ENCODE results near the gene LYRM4. TPM values are rescaled to one million over a fixed set of nuclear protein-coding genes. Genes with fewer than 3 reads are reported as not detected.

Gene LYRM4
- total RNA-seq, 1 donor from 2014 or later = 19.2 TPM

DNA sequence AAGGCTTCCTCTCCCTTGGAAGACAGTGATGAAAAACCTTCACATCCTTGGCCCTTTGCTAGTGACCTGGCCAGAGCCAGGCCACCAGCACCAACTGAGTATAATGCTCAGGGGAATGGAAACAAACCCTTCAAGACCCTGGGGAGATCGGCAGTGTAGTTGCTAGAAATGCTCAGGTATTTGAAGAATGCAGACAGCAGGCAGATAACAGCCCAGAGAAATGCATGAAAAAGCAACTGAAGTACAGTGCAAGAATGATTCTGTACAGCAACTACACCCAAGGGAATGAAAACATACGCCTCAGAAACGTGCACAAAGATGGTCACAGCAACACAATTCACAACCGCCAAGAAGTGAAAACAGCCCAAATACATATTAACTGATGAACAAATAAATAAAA lies 134.5 kb downstream of the LYRM4 start:
- Histone ChIP-seq H3K27me3 (no peaks in the 10 kb centered on the region), H3K36me3 (no peaks in the 10 kb centered on the region), H3K27ac (no peak overlapping the region), H3K4me3 (no peak overlapping the region), H3K4me1 (no peaks in the 10 kb centered on the region), H3K9me3 (no peaks in the 10 kb centered on the region)
- intact Hi-C loops (cut with DNase I) = no loop called here
- TF ChIP-seq POLR2A (IDR thresholded peaks at IDR 0.05) (no peak), POLR2AphosphoS5 (IDR thresholded peaks at IDR 0.05; ENCODE audit: insufficient read depth in 1 of 2, low read depth in 1 of 2) (no peak)
- TF ChIP-seq, protein P1, sequence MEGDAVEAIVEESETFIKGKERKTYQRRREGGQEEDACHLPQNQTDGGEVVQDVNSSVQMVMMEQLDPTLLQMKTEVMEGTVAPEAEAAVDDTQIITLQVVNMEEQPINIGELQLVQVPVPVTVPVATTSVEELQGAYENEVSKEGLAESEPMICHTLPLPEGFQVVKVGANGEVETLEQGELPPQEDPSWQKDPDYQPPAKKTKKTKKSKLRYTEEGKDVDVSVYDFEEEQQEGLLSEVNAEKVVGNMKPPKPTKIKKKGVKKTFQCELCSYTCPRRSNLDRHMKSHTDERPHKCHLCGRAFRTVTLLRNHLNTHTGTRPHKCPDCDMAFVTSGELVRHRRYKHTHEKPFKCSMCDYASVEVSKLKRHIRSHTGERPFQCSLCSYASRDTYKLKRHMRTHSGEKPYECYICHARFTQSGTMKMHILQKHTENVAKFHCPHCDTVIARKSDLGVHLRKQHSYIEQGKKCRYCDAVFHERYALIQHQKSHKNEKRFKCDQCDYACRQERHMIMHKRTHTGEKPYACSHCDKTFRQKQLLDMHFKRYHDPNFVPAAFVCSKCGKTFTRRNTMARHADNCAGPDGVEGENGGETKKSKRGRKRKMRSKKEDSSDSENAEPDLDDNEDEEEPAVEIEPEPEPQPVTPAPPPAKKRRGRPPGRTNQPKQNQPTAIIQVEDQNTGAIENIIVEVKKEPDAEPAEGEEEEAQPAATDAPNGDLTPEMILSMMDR (IDR thresholded peaks at IDR 0.05) = no peak
- DNase-seq (ENCODE audit: extremely low spot score in 2 of 2) = no peak

DNA sequence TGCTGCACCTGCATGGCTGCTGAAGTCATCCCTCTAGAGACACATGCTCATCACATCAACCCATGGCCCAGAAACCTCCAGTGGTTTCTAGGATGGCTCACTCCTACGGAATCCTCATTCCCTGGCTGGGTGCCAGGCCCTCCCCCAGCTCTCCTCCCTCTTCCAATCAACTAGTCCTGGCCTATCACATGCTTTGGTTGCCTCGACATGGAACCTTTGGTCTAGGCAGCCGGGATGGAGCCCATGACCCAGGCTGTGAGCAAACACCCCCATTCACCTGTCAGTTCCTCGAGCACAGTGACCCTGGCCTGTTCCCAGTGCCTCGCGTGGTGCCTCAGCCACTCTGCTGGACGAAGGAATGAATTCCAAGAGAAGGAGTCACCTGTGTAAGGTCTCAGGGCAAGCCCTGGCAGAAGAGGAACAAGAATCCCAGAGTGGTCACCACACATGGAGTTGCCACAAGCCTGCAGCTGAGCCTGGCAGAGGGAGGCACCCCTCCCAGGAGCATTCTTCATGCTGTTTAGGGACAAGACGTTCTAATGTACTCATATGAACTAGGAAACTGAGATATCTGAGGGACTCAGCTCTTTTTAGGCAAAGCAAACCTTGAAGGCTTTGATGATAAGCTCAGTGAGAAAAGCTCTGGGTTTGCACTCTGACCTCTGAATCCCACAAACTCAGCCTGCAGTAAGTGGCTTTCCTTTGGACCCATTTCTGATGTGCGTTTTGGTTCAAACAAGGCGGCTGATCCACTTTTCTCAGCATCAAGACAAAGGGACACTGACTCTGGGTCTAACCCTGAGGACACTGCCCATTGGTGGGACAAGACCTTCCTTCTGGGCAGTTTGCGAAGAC lies 135.4 kb downstream of the LYRM4 start:
- H3K4me1 ChIP-seq = no peaks in the 10 kb centered on the region
- DNase-seq (ENCODE audit: extremely low spot score in 2 of 2) = no peak
- intact Hi-C loops (cut with DNase I) = no loop called here
- no peak overlapping the region for H3K27ac ChIP-seq
- no peaks in the 10 kb centered on the region for H3K36me3 ChIP-seq
- no peaks in the 10 kb centered on the region for H3K27me3 ChIP-seq
- no peak overlapping the region for H3K4me3 ChIP-seq
- no peaks in the 10 kb centered on the region for H3K9me3 ChIP-seq
- no peak for TF ChIP-seq POLR2AphosphoS5 (IDR thresholded peaks at IDR 0.05; ENCODE audit: insufficient read depth in 1 of 2, low read depth in 1 of 2)
- TF ChIP-seq, protein P1 (IDR thresholded peaks at IDR 0.05) = no peak
- no peak for TF ChIP-seq POLR2A (IDR thresholded peaks at IDR 0.05)

DNA sequence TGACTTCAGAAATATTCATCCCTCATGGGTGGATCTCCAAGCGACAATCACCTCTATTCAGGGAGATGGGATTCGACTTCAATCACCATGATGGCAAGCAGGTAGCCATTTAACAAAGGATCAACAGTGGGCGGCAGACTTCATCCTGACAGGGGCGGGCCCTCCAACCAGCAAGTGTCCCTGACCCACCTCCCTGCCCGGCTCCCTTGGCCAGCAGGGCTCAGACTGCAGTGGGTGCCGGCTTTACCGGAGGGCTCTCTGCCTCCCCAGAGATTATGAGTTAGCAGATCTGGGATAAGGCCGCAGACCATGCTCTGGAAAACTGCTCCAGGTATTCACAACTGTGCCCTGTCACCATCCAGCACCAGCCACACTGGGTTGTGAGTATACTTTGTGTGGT lies 136.2 kb downstream of the LYRM4 start:
- no peaks in the 10 kb centered on the region for H3K4me1 ChIP-seq
- no peaks in the 10 kb centered on the region for H3K36me3 ChIP-seq
- no peaks in the 10 kb centered on the region for H3K9me3 ChIP-seq
- no peak for DNase-seq (ENCODE audit: extremely low spot score in 2 of 2)
- no peak overlapping the region for H3K27ac ChIP-seq
- H3K4me3 ChIP-seq = no peak overlapping the region
- intact Hi-C loops (cut with DNase I) = no loop called here
- TF ChIP-seq POLR2AphosphoS5 (IDR thresholded peaks at IDR 0.05; ENCODE audit: insufficient read depth in 1 of 2, low read depth in 1 of 2) = no peak
- TF ChIP-seq, protein P1 (IDR thresholded peaks at IDR 0.05) = no peak
- no peak for TF ChIP-seq POLR2A (IDR thresholded peaks at IDR 0.05)
- no peaks in the 10 kb centered on the region for H3K27me3 ChIP-seq

DNA sequence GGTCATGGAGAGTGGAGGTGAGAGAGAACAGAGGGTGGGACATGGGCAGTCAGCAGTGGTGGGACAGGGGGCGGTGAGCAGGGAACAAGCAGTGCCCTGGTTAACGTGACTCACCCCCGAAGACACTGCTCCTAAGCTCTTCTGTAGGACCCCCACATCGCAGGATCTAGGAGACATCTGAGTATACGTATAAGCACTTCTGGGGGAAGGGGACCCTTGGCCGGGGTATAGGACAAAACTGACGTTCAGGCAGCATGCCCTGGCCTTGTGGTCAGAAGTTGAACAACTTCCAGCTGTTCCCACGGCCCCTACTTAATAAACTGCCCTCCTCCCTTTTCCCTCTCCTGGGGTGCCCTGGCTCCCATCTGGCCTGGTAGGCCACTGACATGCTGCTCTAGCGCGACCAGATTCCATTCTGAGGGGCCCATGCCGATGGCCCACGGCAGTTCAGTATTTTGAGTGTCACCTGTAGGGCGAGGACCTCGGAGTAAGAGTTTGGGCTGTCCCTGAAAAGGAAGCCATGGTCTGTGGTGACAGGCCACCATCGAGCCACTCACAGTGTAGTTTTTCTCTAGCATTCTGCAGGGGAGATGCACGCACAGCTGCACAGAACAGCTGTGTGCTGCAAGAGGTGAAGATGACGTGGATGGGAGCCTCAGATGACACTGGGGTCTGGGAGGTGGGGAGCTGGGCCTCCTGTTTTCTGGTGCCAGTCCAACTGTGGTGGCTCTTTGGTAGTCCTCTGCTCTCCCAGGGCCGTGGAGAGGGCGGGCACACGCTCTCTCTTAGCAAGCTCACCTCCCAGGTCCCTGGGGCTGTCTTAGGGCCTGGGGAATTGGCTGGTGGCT lies 137.2 kb downstream of the LYRM4 start:
- TF ChIP-seq, protein P1 (IDR thresholded peaks at IDR 0.05) = no peak
- TF ChIP-seq POLR2AphosphoS5 (IDR thresholded peaks at IDR 0.05; ENCODE audit: insufficient read depth in 1 of 2, low read depth in 1 of 2) = no peak
- H3K9me3 ChIP-seq = no peaks in the 10 kb centered on the region
- H3K27me3 ChIP-seq = no peaks in the 10 kb centered on the region
- DNase-seq (ENCODE audit: extremely low spot score in 2 of 2) = no peak
- H3K4me1 ChIP-seq = no peaks in the 10 kb centered on the region
- no peak overlapping the region for H3K4me3 ChIP-seq
- intact Hi-C loops (cut with DNase I) = no loop called here
- H3K36me3 ChIP-seq = no peaks in the 10 kb centered on the region
- no peak overlapping the region for H3K27ac ChIP-seq
